HL-60 (cell line): ENCODE data around the gene STAT6.

Experiments
- DNase-seq, 2 experiments: peaks; one replicate each; pipeline ENCODE4 v3.0.0-alpha.2; 2010 to 2020; ENCODE audit warnings: low read depth in 1 of 2, low spot score in 1 of 2
- H3K27ac ChIP-seq: fragments of 250-450 bp; sonication (Bioruptor Pico); replicated peaks from 2 replicates; pipeline ENCODE4 v1.5.1; 2020; ENCODE audit warnings: mild to moderate bottlenecking, moderate library complexity
- H3K27me3 ChIP-seq: fragments of 250-450 bp; sonication (Bioruptor Pico); 2 replicates; pipeline ENCODE4 v1.5.1; 2021; ENCODE audit warnings: mild to moderate bottlenecking, moderate library complexity; ENCODE audit not compliant: insufficient read depth, poor library complexity, severe bottlenecking
- H3K4me3 ChIP-seq: replicated peaks from 2 replicates; pipeline ENCODE4 v1.5.1; 2011; ENCODE audit warnings: mild to moderate bottlenecking, control low read depth, low read length; ENCODE audit not compliant: insufficient read depth
- CTCF ChIP-seq: IDR thresholded peaks from one replicate; pipeline ENCODE4 v1.5.1; 2011; ENCODE audit warnings: low read length, control low read depth, inconsistent platforms; ENCODE audit not compliant: insufficient read depth
- GABPA ChIP-seq: IDR thresholded peaks from 2 replicates; pipeline ENCODE4 v1.6.1; 2012; ENCODE audit warnings: low read depth
- POLR2AphosphoS5 ChIP-seq: IDR thresholded peaks from 2 replicates; pipeline ENCODE4 v1.6.1; 2012; ENCODE audit warnings: low read depth
- REST ChIP-seq: IDR thresholded peaks from 2 replicates; pipeline ENCODE4 v1.6.1; 2012; ENCODE audit warnings: low read depth; ENCODE audit not compliant: insufficient replicate concordance
- SPI1 ChIP-seq: IDR thresholded peaks from 2 replicates; pipeline ENCODE4 v1.6.1; 2012; ENCODE audit warnings: low read depth, mild to moderate bottlenecking, borderline replicate concordance

Gene STAT6

GRCh38 chr12:57090490-57090889 lies 20.7 kb downstream of the STAT6 start:
- Histone ChIP-seq H3K4me3 (no peak overlapping the region), H3K27ac (no peak overlapping the region), H3K27me3 (no peaks in the 10 kb centered on the region)
- TF ChIP-seq CTCF (no peak), GABPA (no peak)
- DNase-seq: no peak

- H3K27ac ChIP-seq: peak overlapping the region; percentile 68
- no peaks in the 10 kb centered on the region for H3K27me3 ChIP-seq
- TF ChIP-seq POLR2AphosphoS5 (0 out of 2 replicates have a peak, but pooled peaks have one; percentile 22), SPI1 (peak; percentile 1; the same call in 1 of the 2 replicates), REST (no peak)
- H3K4me3 ChIP-seq: peak overlapping the region; percentile 79
- peak; percentile 57 to 71 for DNase-seq
Observed at GRCh38 chr12:57089271-57090245, 21.6 kb downstream of the STAT6 start.

- TF ChIP-seq REST (peak; percentile 57), GABPA (no peak), CTCF (no peak), POLR2AphosphoS5 (peak; percentile 95), SPI1 (no peak)
- DNase-seq: peak; percentile 93 to 96
- Histone ChIP-seq H3K27ac (peak within 1 kb of the TSS; percentile 83), H3K4me3 (peak within 1 kb of the TSS; percentile 79), H3K27me3 (no peaks in the 10 kb centered on the region)
Observed at GRCh38 chr12:57088354-57089270, 22.6 kb downstream of the STAT6 start, which contains the start of gene NAB2. TSS of gene NAB2 (plus strand) at chr12:57089114. CDS start at chr12:57089272, 158 bp downstream.
